ENCODE data around the gene ZIC5. TPM values are rescaled to one million over a fixed set of nuclear protein-coding genes. Genes with fewer than 3 reads are reported as not detected.
"Not testable (repeated sequence)": the region's sequence is repeated elsewhere in the genome, so short reads cannot be mapped to it uniquely, and the experiment has no call there.

ZIC5 gene
- total RNA-seq, 4 donors from 2014 or later = not detected

DNA sequence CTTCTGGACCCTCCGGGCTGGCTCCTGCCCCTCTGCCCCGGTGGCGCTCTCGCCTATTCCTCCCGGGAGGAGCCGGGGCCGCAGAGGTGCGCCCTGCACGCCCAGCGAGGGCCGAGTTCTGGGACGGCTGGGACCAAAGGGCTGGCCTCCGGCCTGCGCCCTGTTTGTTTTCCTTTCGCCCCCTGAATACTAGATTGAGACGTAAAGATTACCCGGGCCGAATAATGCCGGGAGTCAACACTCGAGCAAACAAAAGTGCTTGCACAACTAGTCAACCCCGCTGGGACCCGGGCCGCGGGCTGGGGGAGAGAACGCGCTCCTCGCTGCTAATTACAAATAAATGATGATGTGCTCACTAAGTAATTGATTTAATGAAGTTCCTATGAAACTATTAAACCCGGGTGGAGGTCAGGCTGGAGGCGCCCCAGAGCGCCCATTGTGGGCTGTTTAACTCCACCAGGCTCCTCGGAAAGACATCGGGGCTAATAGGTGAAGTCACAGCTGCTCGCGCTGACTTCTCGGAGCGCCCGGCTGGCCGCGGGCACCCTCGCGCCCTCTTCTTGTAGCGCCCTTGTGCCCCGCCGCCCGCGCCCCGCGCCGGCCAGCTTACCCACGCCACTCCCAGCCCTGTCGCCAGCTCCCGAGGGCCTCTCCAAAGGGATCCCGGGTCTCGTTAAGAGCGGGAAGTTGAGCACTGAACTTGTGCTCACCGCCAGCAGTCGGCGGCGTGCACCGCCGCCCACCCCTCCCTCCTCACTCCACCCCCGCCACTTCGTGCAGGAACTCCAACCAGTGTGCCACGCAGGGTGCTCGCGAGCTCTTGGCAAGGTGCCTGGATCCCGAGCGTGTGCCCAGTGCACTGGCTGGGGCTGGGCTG, 14.9 kb downstream of the ZIC5 start:
- WGBS, 2 donors = 2 to 4% methylated on average over 22 to 24 of the region's 68 CpGs
- no peak for DNase-seq
- intact Hi-C loops (cut with DNase I) = no loop called here
- no peak for TF ChIP-seq POLR2A (IDR thresholded peaks at IDR 0.05)
- TF ChIP-seq, protein P1, sequence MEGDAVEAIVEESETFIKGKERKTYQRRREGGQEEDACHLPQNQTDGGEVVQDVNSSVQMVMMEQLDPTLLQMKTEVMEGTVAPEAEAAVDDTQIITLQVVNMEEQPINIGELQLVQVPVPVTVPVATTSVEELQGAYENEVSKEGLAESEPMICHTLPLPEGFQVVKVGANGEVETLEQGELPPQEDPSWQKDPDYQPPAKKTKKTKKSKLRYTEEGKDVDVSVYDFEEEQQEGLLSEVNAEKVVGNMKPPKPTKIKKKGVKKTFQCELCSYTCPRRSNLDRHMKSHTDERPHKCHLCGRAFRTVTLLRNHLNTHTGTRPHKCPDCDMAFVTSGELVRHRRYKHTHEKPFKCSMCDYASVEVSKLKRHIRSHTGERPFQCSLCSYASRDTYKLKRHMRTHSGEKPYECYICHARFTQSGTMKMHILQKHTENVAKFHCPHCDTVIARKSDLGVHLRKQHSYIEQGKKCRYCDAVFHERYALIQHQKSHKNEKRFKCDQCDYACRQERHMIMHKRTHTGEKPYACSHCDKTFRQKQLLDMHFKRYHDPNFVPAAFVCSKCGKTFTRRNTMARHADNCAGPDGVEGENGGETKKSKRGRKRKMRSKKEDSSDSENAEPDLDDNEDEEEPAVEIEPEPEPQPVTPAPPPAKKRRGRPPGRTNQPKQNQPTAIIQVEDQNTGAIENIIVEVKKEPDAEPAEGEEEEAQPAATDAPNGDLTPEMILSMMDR (IDR thresholded peaks at IDR 0.05) = no peak
- H3K9me3 ChIP-seq = no peaks in the 10 kb centered on the region
- H3K27me3 ChIP-seq = peaks cover 36 to 100% (median 55%) of the 10 kb centered on the region in 4 donors
- H3K27ac ChIP-seq = no peak overlapping the region
- no peaks in the 10 kb centered on the region for H3K36me3 ChIP-seq
- H3K4me3 ChIP-seq = peak overlapping the region in 3 of 4 donors; percentile 17 to 50 (median 33)
- H3K4me1 ChIP-seq = peaks cover 20 to 44% (median 30%) of the 10 kb centered on the region in 3 donors

- no peak for DNase-seq
- WGBS, 2 donors = 3 to 18% methylated on average over 23 to 26 of the region's 57 CpGs
- H3K36me3 ChIP-seq = no peaks in the 10 kb centered on the region
- intact Hi-C loops (cut with DNase I) = no loop called here
- no peaks in the 10 kb centered on the region for H3K9me3 ChIP-seq
- H3K27ac ChIP-seq = no peak overlapping the region
- TF ChIP-seq, protein P1 (IDR thresholded peaks at IDR 0.05) = no peak
- TF ChIP-seq POLR2A (IDR thresholded peaks at IDR 0.05) = no peak
- peaks cover 36 to 100% (median 50%) of the 10 kb centered on the region in 4 donors for H3K27me3 ChIP-seq
- peaks cover 20 to 44% (median 30%) of the 10 kb centered on the region in 3 donors for H3K4me1 ChIP-seq
- peak overlapping the region in 3 of 4 donors; percentile 17 to 50 (median 33) for H3K4me3 ChIP-seq
Measured at GRCh38 chr13:99955747-99956472, 15.7 kb downstream of the ZIC5 start.

GRCh38 chr13:99955107-99955746, 16.3 kb downstream of the ZIC5 start:
- Histone ChIP-seq H3K27me3 (peaks cover 36 to 100% (median 45%) of the 10 kb centered on the region in 4 donors), H3K36me3 (no peaks in the 10 kb centered on the region), H3K27ac (no peak overlapping the region), H3K9me3 (no peaks in the 10 kb centered on the region), H3K4me1 (peaks cover 20 to 42% (median 29%) of the 10 kb centered on the region in 3 donors), H3K4me3 (peak overlapping the region in 1 of 4 donors; percentile 50)
- no peak for DNase-seq
- 22 to 49% methylated on average over 4 to 8 of the region's 21 CpGs for WGBS, 2 donors
- TF ChIP-seq POLR2A (IDR thresholded peaks at IDR 0.05) = no peak
- TF ChIP-seq, protein P1 (IDR thresholded peaks at IDR 0.05) = no peak
- intact Hi-C loops (cut with DNase I) = no loop called here

DNA sequence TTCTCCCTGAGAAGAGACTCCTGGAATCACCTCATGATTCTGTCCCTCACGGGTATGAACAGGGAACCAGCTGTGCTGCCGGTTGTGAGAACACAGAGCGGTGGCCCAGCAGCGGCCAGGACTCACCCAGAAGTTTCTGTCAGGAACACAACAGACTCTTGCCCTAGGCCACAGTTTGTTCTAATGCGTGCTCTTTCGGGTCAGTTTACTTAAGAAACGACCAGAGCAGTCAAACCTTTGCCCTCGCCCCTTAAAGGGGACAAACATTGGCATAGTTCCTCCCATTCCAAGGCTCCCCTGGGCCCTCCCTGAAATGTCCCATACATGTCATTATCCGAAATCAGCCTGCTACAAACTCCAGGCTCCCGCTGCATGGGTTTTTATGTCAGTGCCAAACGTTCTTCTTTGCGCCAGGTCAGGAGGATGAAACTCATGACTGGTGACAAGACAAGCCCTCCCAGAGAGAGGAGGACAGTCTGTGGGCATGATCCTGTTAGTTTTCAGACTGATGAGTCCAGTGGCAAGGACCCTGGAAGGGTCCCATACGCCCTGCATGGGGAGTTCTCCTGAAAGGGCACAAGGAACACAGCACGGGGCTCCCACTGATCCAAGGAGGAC, 18.3 kb downstream of the ZIC5 start:
- no peaks in the 10 kb centered on the region for H3K36me3 ChIP-seq
- DNase-seq = no peak
- H3K27ac ChIP-seq = no peak overlapping the region
- peaks cover 21 to 98% (median 29%) of the 10 kb centered on the region in 4 donors for H3K27me3 ChIP-seq
- no peaks in the 10 kb centered on the region for H3K9me3 ChIP-seq
- no peak for TF ChIP-seq POLR2A (IDR thresholded peaks at IDR 0.05)
- TF ChIP-seq, protein P1 (IDR thresholded peaks at IDR 0.05) = no peak
- H3K4me1 ChIP-seq = peaks cover 19 to 23% (median 20%) of the 10 kb centered on the region in 3 donors
- 49 to 64% methylated on average over 9 to 12 of the region's 14 CpGs for WGBS, 2 donors
- intact Hi-C loops (cut with DNase I) = no loop called here
- H3K4me3 ChIP-seq = no peak overlapping the region

- intact Hi-C loops (cut with DNase I); H3K4me3 ChIP-seq; H3K36me3 ChIP-seq; DNase-seq; H3K9me3 ChIP-seq; H3K27ac ChIP-seq: not testable (repeated sequence)
- Histone ChIP-seq H3K4me1 (peaks cover 10 to 12% (median 11%) of the 10 kb centered on the region in 3 donors), H3K27me3 (peaks cover 10 to 98% (median 15%) of the 10 kb centered on the region in 4 donors)
- WGBS, 2 donors = 71 to 100% methylated on average over 1 of the region's 1 CpG
Measured at GRCh38 chr13:99951666-99952065, 19.9 kb downstream of the ZIC5 start.
